GM12892 (cell line): ENCODE data around the gene PCID2.
A peak's percentile ranks its signal among the peaks of the same experiment; 100 is the strongest.

ENCODE experiments used
- POLR2A ChIP-seq: IDR thresholded peaks from 2 replicates; pipeline ENCODE4 v1.6.1; 2011; ENCODE audit warnings: low read depth, low read length, control low read depth
- POLR2AphosphoS5 ChIP-seq: IDR thresholded peaks from 2 replicates; pipeline ENCODE4 v1.6.1; 2011; ENCODE audit warnings: low read depth, low read length, control low read depth
- TAF1 ChIP-seq: IDR thresholded peaks from 2 replicates; pipeline ENCODE4 v1.6.1; 2011; ENCODE audit warnings: low read depth, mild to moderate bottlenecking, control low read depth, low read length, borderline replicate concordance

- peak; percentile 88 for TF ChIP-seq POLR2A
- TF ChIP-seq POLR2AphosphoS5, result peak; percentile 77
- TF ChIP-seq TAF1, result peak; percentile 88
Measured at GRCh38 chr13:113208421-113209335, at the start of gene PCID2.
